SU-DHL-6 (cell line): ENCODE measurements around the gene ATXN7L1.

ENCODE experiments used
- EZH2phosphoT487 ChIP-seq: fragments of 200-600 bp; sonication (generic), shearing (Covaris generic); conservative IDR thresholded peaks from 2 replicates; pipeline ENCODE4 v1.6.1; 2018; ENCODE audit warnings: mild to moderate bottlenecking, antibody characterized with exemption, low read length, moderate library complexity, mixed read lengths
- TF ChIP-seq, protein P1 (sequence below): fragments of 200-600 bp; sonication (generic); IDR thresholded peaks from one replicate; pipeline ENCODE4 v1.5.1; 2017; ENCODE audit warnings: antibody characterized with exemption, mild to moderate bottlenecking, low read length, moderate library complexity; ENCODE audit not compliant: insufficient read depth, poor library complexity, severe bottlenecking

DNA sequence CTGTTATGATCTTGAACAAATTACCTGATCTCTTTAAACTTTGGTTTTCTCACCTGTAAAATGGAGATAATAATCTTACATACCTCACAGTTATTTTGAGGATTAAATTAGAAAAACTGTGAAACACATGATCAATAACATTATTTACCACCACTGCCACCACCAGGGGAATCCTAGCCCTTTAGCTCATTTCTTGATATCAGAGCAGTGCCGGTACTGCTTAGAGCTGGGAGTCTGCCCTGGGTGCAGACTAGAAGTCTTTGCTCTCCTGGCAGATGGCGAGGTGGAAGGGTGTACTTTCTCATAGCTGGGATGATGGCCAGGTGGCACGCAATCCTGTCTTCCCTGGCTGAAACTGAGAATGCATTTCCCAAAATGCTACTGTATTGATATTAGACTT lies 282.4 kb downstream of the ATXN7L1 start:
- TF ChIP-seq, protein P1, sequence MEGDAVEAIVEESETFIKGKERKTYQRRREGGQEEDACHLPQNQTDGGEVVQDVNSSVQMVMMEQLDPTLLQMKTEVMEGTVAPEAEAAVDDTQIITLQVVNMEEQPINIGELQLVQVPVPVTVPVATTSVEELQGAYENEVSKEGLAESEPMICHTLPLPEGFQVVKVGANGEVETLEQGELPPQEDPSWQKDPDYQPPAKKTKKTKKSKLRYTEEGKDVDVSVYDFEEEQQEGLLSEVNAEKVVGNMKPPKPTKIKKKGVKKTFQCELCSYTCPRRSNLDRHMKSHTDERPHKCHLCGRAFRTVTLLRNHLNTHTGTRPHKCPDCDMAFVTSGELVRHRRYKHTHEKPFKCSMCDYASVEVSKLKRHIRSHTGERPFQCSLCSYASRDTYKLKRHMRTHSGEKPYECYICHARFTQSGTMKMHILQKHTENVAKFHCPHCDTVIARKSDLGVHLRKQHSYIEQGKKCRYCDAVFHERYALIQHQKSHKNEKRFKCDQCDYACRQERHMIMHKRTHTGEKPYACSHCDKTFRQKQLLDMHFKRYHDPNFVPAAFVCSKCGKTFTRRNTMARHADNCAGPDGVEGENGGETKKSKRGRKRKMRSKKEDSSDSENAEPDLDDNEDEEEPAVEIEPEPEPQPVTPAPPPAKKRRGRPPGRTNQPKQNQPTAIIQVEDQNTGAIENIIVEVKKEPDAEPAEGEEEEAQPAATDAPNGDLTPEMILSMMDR = no peak
- no peak for TF ChIP-seq EZH2phosphoT487
